ENCODE results near the gene C1GALT1C1. TPM values are rescaled to one million over a fixed set of nuclear protein-coding genes. Genes with fewer than 3 reads are reported as not detected.

The C1GALT1C1 gene
- polyA plus RNA-seq, 1 donor from 2014 or later, result 26.6 TPM

DNA sequence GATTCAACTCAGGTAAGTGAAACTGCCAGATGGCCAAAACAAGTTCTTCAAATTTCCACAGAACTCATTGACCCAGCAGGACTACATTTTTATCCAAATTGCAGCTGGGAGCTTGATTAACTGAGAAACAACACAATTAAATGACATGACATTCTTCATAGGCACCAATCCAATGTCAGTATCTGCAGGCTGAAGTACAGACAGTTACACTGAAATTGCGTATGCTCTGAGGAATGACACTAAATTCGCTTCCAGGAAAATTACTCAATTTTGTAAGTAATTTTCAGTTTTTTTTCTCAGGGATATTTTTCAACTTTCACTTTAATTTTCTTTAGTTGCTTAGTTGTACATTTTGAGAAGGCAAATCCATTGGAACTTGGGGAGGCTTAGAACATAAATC is 4.5 kb downstream of the C1GALT1C1 start:
- Histone ChIP-seq H4K20me1 (ENCODE audit: insufficient read depth) (no peaks in the 10 kb centered on the region), H3K4me2 (ENCODE audit: low read length) (no peak overlapping the region), H3K4me3 (ENCODE audit: low read length) (no peak overlapping the region), H3K9ac (ENCODE audit: low read length) (no peak overlapping the region), H3K27me3 (ENCODE audit: insufficient read depth, low read depth, low read length) (no peaks in the 10 kb centered on the region), H3F3A (ENCODE audit: insufficient read depth, low read length, poor library complexity, severe bottlenecking) (no peaks in the 10 kb centered on the region), H3K27ac (ENCODE audit: low read length) (no peak overlapping the region), H3K36me3 (ENCODE audit: insufficient read depth, low read length) (no peaks in the 10 kb centered on the region), H2AFZ (ENCODE audit: low read depth, low read length) (no peak overlapping the region), H3K9me2 (ENCODE audit: insufficient read depth, low read length) (no peaks in the 10 kb centered on the region), H3K79me2 (replicated peaks; ENCODE audit: insufficient read depth, low read length) (no peaks in the 10 kb centered on the region), H3K9me3 (ENCODE audit: low read length) (no peaks in the 10 kb centered on the region)
- TF ChIP-seq EP300 (conservative IDR thresholded peaks at IDR 0.05; ENCODE audit: poor library complexity, severe bottlenecking) (no peak), TAF1 (IDR thresholded peaks at IDR 0.05; ENCODE audit: low read depth) (no peak), EZH2 (IDR thresholded peaks at IDR 0.05; ENCODE audit: borderline replicate concordance, insufficient read depth, low read length, poor library complexity, severe bottlenecking) (no peak), MXI1 (conservative IDR thresholded peaks at IDR 0.05; ENCODE audit: poor library complexity, severe bottlenecking) (no peak), SMC3 (conservative IDR thresholded peaks at IDR 0.05; ENCODE audit: poor library complexity) (no peak), RAD21 (conservative IDR thresholded peaks at IDR 0.05) (no peak), POLR2AphosphoS5 (IDR thresholded peaks at IDR 0.05) (no peak)
- TF ChIP-seq, protein P1, sequence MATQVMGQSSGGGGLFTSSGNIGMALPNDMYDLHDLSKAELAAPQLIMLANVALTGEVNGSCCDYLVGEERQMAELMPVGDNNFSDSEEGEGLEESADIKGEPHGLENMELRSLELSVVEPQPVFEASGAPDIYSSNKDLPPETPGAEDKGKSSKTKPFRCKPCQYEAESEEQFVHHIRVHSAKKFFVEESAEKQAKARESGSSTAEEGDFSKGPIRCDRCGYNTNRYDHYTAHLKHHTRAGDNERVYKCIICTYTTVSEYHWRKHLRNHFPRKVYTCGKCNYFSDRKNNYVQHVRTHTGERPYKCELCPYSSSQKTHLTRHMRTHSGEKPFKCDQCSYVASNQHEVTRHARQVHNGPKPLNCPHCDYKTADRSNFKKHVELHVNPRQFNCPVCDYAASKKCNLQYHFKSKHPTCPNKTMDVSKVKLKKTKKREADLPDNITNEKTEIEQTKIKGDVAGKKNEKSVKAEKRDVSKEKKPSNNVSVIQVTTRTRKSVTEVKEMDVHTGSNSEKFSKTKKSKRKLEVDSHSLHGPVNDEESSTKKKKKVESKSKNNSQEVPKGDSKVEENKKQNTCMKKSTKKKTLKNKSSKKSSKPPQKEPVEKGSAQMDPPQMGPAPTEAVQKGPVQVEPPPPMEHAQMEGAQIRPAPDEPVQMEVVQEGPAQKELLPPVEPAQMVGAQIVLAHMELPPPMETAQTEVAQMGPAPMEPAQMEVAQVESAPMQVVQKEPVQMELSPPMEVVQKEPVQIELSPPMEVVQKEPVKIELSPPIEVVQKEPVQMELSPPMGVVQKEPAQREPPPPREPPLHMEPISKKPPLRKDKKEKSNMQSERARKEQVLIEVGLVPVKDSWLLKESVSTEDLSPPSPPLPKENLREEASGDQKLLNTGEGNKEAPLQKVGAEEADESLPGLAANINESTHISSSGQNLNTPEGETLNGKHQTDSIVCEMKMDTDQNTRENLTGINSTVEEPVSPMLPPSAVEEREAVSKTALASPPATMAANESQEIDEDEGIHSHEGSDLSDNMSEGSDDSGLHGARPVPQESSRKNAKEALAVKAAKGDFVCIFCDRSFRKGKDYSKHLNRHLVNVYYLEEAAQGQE (IDR thresholded peaks at IDR 0.05; ENCODE audit: borderline replicate concordance), result no peak
- TF ChIP-seq, protein P2, sequence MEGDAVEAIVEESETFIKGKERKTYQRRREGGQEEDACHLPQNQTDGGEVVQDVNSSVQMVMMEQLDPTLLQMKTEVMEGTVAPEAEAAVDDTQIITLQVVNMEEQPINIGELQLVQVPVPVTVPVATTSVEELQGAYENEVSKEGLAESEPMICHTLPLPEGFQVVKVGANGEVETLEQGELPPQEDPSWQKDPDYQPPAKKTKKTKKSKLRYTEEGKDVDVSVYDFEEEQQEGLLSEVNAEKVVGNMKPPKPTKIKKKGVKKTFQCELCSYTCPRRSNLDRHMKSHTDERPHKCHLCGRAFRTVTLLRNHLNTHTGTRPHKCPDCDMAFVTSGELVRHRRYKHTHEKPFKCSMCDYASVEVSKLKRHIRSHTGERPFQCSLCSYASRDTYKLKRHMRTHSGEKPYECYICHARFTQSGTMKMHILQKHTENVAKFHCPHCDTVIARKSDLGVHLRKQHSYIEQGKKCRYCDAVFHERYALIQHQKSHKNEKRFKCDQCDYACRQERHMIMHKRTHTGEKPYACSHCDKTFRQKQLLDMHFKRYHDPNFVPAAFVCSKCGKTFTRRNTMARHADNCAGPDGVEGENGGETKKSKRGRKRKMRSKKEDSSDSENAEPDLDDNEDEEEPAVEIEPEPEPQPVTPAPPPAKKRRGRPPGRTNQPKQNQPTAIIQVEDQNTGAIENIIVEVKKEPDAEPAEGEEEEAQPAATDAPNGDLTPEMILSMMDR (IDR thresholded peaks at IDR 0.05; ENCODE audit: poor library complexity, severe bottlenecking), result no peak

DNA sequence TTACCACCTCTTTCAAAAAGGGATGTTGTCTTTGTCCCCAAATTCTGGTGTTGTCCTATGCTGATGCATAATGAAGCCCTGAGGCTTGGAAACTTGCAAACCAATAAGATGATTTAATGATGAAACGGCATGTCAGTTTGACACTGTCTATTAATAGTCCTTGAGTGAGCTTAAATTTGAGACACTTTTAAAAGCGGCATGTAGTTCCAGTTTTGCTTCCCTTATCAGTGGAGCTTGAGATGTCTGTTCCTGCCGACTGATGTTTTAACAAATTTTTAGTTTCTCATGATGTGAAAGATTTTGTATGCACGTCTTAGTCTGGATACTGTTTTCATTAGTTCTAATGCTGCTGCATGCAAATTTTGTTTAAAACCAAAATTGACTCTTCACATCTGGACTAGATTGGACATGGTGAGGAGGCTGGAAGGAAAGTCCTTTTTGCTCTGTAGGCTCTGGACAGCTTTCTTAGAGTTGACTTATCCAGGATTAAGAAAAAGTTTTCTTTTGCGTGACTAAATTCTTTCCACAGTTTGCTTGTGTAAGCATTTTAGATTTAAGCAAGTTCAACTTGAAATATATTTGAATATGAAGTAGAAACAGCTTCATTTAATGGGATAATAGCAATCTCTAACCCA is 11.7 kb downstream of the C1GALT1C1 start:
- TF ChIP-seq, protein P2 (IDR thresholded peaks at IDR 0.05; ENCODE audit: poor library complexity, severe bottlenecking), result no peak
- no peak for TF ChIP-seq TAF1 (IDR thresholded peaks at IDR 0.05; ENCODE audit: low read depth)
- TF ChIP-seq MXI1 (conservative IDR thresholded peaks at IDR 0.05; ENCODE audit: poor library complexity, severe bottlenecking), result no peak
- TF ChIP-seq EZH2 (IDR thresholded peaks at IDR 0.05; ENCODE audit: borderline replicate concordance, insufficient read depth, low read length, poor library complexity, severe bottlenecking), result no peak

More for the DNA sequence above, 11.7 kb downstream of the C1GALT1C1 start:
- Histone ChIP-seq H3K4me3 (ENCODE audit: low read length) (no peak overlapping the region), H3K27ac (ENCODE audit: low read length) (no peak overlapping the region), H4K20me1 (ENCODE audit: insufficient read depth) (no peaks in the 10 kb centered on the region), H3K27me3 (ENCODE audit: insufficient read depth, low read depth, low read length) (no peaks in the 10 kb centered on the region), H3K9ac (ENCODE audit: low read length) (no peak overlapping the region), H2AFZ (ENCODE audit: low read depth, low read length) (no peak overlapping the region), H3K36me3 (ENCODE audit: insufficient read depth, low read length) (no peaks in the 10 kb centered on the region), H3K9me3 (ENCODE audit: low read length) (no peaks in the 10 kb centered on the region), H3K4me2 (ENCODE audit: low read length) (no peak overlapping the region), H3K79me2 (replicated peaks; ENCODE audit: insufficient read depth, low read length) (no peaks in the 10 kb centered on the region), H3K9me2 (ENCODE audit: insufficient read depth, low read length) (no peaks in the 10 kb centered on the region), H3F3A (ENCODE audit: insufficient read depth, low read length, poor library complexity, severe bottlenecking) (no peaks in the 10 kb centered on the region)

All from neural cell (in vitro differentiated cells).